ENCODE measurements around the gene EXD3.
"Not testable (repeated sequence)": the region's sequence is repeated elsewhere in the genome, so short reads cannot be mapped to it uniquely, and the experiment has no call there.

The EXD3 gene

DNA sequence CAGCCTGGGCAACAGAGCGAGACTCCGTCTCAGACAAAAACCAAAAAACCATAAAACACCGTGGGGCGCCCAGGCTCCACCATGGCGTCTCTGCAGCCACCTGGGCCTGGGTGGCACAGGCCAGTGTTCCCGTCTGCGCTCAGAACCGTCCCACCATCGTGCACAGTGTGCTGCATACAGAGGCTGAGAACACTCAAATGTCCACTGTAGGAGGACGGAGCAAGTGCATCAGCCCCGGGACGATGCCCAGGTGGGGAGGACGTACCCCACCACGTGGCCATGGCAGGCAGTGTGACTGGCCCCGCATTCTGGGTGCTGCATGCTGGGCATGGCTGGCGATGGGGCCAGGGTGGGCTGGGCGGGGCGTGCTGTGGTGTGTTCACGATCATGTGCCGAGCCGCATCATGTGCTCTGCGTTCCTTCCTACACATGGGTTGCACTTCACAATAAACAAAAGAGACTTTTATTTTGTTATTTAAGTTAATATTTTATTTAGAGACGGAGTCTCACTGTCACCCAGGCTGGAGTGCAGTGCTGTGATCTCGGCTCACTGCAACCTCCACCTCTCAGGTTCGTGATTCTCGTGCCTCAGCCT lies 37.8 kb downstream of the EXD3 start:
- H3K4me3 ChIP-seq (ENCODE audit: low read length): no peak overlapping the region
- TF ChIP-seq ZNF274 (IDR thresholded peaks at IDR 0.05; ENCODE audit: low read depth, low read length): no peak

DNA sequence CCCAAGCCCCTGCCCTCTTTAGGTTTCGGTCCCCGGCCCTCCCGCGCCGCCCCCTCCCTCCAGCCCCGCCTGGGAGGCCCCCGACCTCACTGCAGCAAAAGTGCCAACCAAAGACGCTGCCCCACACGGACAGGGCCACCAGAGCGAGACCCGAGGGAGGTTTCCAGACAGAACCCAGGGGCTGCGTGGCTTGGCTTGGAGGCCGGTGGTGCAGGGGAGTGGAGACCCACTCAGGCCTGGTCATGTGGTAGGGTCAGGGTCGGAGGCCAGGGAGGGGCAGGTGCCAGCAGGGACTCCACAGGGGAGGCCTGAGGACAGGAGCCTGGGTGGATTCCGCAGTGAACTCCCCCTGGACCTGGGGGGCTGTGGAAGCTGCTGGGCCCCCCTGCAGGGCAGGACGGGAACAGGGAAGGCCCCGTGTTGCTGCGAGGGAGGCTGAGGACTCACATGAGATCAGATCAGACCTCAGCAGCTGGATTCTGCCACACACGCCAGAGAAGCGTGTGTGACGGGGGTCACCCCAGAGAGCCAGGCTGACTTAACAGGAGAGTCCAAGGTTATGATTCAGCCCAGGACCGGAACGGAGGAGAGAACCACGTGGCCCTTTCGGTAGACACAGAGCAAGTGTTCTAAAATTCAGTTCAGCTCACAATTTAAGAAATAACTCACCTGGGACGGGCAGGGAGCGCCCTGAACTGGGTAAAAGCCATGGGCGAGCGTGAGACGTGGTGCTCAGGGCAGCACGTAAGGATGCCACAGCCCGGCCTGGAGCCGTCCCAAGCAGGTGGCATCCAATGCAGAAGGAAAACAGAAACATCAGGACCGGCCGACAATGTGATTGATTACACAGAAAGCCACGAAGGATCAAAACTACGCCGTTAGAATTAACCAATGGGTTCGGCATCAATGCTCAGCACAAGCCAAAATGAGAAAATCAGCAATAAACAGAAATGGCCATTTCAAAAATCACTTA lies 38.9 kb downstream of the EXD3 start:
- H3K4me3 ChIP-seq (ENCODE audit: low read length): no peak overlapping the region
- TF ChIP-seq ZNF274 (IDR thresholded peaks at IDR 0.05; ENCODE audit: low read depth, low read length): no peak

DNA sequence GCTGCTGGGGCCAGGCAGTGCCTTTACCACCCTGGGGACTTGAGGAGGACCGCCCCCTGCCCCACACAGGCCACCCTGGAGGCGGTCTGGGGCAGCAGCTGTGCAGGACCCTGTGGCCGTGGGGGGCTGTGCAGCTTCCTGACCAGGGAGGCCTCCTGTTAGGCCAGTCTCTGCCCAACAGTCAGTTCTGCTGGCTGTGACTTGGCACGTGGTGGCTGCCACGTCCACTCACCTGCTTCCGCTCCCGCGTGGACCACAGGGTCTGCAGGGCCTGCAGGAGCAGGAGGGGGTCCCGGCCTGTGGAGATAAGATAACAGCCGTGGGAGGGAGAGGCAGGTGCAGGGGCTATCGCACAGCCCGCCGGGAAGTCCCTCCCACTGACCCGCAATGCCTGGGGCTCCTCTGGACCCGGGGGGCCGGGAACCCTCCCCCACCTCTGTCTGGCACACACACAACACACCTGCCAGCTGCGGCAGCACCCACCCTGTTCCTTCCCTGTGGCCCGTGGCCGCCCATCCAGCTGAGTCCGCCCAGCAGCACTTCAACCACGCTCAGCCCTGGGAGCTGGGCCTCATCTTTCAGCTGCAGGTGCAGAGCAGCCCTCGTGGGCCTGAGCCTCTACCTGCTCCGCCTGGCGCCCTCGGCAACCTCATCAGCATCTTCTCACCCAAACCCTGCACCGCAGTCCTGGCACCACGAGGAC lies 39.7 kb downstream of the EXD3 start:
- TF ChIP-seq ZNF274 (IDR thresholded peaks at IDR 0.05; ENCODE audit: low read depth, low read length): no peak
- no peak overlapping the region for H3K4me3 ChIP-seq (ENCODE audit: low read length)

DNA sequence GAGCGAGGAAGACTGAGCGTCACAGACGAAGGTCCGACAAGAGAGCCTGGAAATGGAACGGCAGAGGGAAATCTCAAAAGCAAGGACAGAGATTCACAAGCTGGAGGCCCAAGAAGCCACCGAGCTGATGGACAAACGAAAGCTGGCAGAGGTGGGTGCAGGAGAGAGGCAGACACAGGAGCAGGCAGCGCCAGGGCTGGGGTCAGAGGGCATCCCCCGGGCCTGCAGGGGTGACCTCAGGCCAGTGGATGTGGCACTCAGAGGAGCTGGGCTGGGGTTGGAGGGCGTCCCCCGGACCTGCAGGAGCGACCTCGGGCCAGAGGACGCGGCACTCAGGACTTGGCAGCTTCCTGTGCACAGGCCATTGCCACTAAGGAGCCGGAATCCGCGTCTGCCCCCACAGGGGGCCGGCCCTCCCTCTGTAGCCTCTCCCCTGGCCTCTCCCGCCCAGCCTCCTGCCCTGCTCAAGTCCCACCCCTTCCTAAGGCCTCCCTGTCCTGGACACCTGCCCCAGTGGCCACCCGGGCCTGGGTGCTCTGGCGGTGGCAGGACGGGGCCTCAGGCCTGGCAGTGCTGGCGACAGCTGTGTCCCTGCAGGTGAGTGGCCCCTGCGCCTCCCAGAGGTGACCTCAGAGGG lies 40.4 kb downstream of the EXD3 start:
- TF ChIP-seq ZNF274 (IDR thresholded peaks at IDR 0.05; ENCODE audit: low read depth, low read length): no peak
- no peak overlapping the region for H3K4me3 ChIP-seq (ENCODE audit: low read length)

DNA sequence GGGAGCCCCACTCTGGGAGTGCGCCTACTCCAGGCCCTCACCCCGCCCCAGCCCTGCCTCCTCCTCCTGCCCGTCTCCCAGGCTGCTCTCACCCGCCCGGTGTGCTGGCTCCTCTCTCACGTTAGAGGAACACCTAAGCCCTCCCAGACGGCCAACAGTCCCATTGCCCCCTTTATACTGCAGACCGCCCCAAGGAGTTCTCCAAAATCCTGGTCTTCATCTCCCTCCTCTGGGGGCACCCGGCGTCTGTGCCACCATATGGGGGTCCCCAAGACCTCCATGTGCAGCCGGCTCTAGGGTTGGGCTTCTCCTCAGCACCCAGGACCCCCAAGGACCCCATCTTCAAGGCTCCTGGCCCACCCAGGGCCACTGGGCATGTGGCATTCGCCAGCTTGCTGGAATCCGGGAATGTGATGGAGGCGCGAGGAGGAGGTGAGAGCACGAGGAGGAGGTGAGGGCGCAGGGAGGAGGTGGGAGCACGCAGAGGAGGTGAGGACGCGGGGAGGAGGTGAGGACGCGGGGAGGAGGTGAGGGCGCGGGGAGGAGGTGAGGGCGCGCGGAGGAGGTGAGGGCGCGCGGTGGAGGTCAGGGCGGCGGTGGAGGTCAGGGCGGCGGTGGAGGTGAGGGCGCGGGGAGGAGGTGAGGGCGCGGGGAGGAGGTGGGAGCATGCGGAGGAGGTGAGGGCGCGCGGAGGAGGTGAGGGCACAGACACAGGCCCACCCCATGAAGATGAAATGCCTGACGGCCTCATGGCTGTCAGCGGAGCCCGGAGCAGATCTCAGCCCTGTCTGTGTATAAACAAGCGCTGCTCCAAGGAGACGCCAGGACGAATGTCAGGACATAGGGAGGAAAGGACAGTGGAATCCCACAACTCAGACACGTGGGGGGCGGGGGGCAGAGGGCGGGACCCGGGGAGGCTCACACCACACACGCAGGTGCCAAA lies 41.2 kb downstream of the EXD3 start:
- no peak overlapping the region for H3K4me3 ChIP-seq (ENCODE audit: low read length)
- no peak for TF ChIP-seq ZNF274 (IDR thresholded peaks at IDR 0.05; ENCODE audit: low read depth, low read length)

DNA sequence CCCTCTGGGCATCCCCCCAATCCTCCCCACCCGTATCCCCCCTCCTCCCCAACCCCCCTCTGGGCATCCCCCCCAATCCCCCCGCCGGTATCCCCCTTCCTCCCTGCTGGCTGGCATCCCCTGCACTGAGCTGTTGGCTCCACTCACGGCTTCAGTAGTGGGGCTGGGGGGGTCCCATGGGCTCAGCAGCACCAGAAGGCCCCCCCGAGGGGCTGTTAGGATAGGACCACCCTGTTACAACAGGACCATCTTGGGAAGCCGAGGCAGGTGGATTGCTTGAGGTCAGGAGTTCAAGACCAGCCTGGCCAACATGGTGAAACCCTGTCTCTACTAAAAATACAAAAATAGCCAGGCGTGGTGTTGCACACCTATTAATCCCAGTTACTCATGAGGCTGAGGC lies 42.4 kb downstream of the EXD3 start:
- TF ChIP-seq ZNF274 (IDR thresholded peaks at IDR 0.05; ENCODE audit: low read depth, low read length): no peak
- no peak overlapping the region for H3K4me3 ChIP-seq (ENCODE audit: low read length)

DNA sequence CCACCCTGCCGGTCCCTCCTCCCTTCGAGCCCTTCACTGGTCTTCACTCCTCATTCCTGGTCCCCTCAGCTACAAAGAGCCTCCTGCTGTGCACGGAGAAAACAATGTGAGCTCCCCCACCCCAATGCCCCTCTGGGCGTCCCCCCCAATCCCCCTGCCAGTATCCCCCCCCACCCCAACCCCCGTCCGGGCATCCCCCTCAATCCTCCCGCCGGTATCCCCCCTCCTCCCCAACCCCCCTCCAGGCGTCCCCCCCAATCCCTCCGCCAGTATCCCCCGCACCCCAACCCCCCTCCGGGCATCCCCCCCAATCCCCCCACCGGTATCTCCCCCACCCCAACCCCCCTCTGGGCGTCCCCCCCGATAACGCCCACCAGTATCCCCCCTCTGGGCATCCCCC lies 42.8 kb downstream of the EXD3 start:
- no peak for TF ChIP-seq ZNF274 (IDR thresholded peaks at IDR 0.05; ENCODE audit: low read depth, low read length)
- H3K4me3 ChIP-seq (ENCODE audit: low read length): no peak overlapping the region

DNA sequence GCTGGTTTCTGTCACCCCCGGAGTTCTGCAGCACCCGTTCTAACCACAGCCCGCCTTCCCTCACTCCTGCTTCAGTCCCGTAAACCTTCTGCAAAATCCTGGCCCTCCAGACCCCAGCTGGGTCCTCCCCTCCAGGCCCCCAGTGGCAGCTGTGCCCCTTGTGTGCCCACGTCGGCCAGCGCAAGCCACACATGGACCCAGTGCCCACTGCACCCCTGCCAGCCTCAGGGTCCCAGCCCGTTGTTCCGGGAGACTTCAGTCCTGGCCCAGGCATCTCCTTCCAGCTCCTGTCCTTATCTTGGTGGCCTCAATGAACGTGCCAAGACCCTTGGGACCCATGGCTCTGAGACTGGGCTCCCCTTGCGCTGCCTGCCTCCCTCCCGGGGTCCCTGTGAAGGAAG lies 43.2 kb downstream of the EXD3 start:
- no peak overlapping the region for H3K4me3 ChIP-seq (ENCODE audit: low read length)
- no peak for TF ChIP-seq ZNF274 (IDR thresholded peaks at IDR 0.05; ENCODE audit: low read depth, low read length)

DNA sequence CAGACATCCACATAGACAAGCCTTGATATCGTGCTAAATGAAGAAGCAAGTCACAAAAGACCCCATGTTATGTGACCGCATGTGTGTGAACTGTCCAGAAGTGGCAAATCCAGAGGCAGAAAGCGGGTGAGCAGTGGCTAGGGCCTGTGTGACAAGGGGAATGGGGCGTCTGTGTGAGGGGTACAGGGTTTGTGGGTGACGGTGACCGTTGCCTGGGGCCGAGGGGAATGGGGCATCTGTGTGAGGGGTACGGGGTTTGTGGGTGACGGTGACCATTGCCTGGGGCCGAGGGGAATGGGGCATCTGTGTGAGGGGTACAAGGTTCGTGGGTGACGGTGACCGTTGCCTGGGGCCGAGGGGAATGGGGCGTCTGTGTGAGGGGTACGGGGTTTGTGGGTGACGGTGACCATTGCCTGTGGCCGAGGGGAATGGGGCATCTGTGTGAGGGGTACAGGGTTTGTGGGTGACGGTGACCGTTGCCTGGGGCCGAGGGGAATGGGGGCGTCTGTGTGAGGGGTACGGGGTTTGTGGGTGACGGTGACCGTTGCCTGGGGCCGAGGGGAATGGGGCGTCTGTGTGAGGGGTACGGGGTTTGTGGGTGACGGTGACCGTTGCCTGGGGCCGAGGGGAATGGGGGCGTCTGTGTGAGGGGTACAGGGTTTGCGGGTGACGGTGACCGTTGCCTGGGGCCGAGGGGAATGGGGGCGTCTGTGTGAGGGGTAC lies 44.1 kb downstream of the EXD3 start:
- not testable (repeated sequence) for H3K4me3 ChIP-seq (ENCODE audit: low read length)

DNA sequence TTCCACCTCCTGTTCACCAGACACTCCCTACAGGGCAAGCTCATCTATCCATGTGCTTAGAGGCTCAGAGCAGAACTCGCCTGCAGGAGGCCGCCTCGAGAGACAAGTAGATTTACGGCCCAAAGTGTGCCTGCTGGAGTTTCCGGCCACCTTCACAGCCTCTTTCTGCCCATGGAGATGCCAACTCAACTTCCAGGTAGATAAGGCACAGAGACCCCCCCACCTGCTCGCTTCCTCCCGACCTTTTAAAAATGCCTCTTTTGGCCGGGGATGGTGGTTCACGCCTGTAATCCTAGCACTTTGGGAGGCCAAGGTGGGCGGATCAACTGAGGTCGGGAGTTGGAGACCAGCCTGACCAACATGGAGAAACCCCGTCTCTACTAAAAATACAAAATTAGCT lies 46.6 kb downstream of the EXD3 start:
- TF ChIP-seq ZNF274 (IDR thresholded peaks at IDR 0.05; ENCODE audit: low read depth, low read length): no peak
- H3K4me3 ChIP-seq (ENCODE audit: low read length): no peak overlapping the region

DNA sequence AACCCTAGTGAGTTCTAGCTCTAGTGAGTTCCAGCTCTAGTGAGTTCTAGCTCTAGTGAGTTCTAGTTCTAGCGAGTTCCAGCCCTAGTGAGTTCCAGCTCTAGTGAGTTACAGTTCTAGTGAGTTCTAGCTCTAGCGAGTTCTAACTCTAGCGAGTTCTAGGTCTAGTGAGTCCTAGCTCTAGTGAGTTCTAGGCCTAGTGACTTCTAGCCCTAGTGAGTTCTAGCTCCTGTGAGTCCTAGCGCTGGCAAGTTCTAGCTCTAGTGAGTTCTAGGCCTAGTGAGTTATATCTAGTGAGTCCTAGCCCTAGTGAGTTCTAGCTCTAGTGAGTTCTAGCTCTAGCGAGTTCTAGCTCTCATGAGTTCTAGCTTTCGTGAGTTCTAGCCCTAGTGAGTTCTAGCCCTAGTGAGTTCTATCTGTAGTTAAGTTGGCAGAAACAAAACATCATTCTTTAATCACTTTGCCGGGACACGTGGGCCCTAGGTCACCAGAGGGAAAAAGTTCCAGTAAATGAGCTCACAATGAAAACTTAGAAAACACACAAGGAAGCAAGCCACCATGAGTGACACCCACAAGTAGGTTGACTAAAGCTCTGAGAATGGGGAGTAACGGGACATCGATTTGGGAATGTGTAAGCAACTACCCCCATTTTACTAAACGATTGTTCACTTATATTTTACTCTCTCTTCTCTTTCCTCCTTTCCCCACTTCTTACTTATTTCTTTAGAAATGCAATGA lies 47.5 kb downstream of the EXD3 start:
- TF ChIP-seq ZNF274 (IDR thresholded peaks at IDR 0.05; ENCODE audit: low read depth, low read length): no peak
- no peak overlapping the region for H3K4me3 ChIP-seq (ENCODE audit: low read length)

Measured in GM08714 (cell line).